GM19463 (cell line): Measurements from ENCODE around the gene SMIM35.

ENCODE experiments used
- ATAC-seq: cut with Tn5 transposase; IDR thresholded peaks from one replicate; pipeline ENCODE4 v1.9.1; 2021; ENCODE audit warnings: mild to moderate bottlenecking, moderate library complexity; ENCODE audit not compliant: unreplicated experiment

The SMIM35 gene

DNA sequence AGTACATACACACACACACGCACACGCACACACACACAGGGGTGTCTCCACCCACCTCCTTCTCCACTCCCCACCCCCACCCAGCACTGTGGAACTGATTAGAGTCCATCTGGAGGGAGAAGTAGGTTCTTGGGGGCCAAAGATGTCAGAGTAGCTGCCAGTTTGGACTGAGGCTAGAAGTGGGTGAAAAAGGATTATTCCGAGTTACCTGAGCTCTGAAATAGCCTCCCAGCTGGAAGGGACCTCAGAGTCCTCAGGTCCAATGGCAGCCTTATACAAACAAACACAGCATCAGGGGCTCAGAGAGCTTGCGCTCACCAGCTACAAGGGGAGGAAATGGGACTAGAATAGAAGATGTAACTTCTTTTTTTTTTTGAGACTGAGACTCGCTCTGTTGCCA lies 79.7 kb downstream of the SMIM35 start:
- ATAC-seq, result no peak

DNA sequence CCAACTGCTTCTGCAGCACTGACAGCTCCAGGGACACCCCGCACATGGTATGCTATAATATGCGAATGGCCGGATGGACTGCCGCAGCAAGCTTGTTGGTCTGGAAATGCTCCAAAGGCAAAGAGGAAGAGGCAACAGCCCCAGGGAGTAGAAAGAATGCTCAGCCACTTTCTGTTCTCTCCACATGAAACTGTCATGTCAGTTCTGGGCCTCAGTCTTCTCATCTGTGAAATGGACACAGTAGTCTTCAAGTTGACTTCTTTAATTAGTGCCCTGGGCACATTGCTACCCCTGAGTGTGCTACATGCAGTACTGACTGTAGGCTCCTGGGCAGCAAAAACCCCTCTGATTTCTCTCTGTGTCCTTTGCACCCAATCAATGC lies 80.6 kb downstream of the SMIM35 start:
- ATAC-seq, result no peak

DNA sequence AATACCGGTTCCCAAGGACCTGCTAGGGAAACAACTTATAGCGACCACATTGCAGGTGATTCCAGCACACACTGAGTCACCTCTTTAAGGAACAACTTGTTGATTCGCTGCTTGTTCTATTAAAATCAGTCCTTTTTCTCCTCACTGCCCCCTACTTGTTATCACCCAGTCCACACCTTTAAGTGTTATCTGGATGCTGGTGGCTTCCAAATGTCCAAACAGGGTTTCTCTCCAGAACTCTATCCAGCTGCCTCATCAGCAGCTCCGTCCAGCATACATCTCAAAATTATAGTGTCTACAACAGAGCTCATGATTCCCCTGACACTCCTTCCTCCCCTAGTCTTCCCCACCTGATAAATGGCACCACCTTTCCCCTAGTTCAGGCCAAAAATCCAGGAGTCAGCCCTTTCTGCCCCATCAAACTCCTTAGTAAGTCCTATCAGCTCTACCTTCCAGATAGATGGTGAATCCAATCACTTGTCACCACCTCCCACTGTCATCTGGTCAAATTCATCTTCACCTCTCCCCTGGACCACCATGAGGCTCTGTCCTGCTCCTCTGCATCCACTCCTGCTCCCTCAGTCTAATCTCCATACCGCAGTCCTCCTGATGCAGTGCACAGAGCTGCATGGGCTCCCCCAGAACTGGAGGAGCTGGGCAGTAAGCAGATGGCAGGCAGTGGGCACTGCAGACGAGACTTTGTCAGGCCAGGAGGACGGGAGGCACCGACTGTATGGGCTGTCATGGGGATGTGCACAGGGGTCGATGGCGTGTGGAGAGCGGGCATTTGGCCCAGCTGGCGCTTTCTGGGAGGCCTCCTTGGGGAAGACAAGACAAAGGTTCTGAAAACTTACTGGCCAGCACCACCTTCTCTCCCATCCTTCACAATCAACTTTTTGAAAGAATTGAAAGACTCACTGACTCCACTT lies 81.3 kb downstream of the SMIM35 start:
- no peak for ATAC-seq

DNA sequence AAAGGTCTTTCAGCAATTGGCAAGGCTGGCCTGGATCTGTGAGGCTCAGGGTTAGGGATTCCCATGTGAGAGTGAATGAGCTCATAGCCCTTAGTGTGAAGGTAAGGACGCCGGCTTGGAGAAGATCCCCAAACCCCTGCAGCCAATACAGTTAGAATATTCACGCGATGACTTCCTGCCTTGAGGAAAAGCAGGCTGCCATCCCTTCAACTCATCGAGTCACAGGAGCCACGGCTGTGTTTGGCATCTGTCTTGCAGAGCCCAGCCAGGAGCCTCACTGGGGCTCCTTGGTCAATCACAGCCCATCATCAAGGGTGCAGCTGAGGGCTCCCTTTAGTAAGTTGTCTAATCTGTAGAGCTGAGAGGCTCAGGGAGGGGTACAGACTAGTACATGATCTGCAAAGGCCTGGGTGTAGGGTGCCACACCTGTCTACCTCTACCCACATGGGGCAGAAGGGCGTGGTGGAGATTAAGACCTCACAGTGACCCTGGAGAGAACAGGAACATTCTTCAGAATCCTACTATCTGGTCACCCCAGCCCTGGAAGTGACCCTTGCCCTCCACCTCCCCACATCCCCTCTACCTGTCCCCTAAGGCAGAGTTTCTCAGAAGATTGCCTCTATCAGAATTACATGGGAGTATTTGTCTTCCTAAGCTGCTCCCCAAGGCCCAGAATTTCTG lies 82.1 kb downstream of the SMIM35 start:
- ATAC-seq, result no peak

DNA sequence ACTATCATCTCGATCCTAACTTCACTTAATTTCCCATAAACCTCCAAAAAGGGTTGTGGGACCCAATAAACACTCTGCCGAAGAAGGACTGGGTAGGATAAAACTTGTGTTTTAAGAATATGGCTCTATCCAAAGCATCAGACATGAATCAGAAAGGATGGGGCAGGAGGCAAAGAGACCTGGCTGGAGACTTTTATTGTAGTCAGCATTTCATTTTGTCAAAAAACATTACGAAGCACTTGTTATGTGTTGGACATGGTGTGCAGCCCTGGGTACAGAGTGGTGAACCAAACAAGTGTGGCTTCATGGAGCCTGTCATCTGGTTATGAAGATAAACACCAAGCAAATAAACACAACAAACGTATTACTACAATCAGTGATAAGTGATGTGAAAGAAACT lies 83.3 kb downstream of the SMIM35 start:
- no peak for ATAC-seq

DNA sequence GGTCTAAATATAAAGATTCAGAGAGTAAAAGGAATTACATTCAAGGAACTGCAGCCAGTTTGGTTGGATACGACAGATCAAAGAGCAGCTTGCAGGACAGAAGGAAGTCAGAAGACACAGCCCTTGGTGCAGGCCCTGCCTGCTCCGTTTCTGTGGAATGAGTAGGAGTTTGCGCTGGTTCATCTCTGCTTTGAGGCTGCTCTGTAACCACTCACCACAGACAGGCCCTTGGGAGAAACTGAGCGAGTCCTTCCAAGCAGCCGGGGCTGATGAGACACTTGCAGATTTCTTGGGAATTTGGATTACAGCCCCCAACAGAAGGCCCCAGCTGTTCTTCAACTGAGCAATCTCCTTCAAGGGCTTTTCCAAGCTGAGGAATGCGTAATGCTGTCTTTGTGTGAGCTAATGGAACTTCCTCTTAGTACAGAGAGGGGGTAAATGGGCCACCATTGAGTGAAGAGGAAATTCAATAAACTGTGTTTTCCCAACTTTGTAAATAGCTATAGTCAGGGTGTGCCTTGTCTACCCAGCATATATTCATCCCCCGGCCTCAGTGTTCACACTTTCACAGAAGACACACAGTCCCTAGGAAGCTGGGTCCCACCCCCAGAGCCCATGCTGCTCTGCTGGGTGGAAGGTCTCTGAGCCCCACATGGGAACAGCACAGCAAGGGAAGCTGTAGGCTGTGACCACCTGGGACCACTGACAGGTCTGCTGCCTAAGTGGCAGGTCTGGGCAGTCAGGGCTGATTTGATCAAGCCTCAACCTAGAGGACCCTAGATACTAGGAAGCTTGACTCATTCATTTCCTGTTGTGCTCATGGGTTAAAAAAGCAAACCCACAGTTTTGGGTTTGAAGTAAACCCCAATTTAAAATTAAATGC lies 84.0 kb downstream of the SMIM35 start:
- ATAC-seq, result no peak

DNA sequence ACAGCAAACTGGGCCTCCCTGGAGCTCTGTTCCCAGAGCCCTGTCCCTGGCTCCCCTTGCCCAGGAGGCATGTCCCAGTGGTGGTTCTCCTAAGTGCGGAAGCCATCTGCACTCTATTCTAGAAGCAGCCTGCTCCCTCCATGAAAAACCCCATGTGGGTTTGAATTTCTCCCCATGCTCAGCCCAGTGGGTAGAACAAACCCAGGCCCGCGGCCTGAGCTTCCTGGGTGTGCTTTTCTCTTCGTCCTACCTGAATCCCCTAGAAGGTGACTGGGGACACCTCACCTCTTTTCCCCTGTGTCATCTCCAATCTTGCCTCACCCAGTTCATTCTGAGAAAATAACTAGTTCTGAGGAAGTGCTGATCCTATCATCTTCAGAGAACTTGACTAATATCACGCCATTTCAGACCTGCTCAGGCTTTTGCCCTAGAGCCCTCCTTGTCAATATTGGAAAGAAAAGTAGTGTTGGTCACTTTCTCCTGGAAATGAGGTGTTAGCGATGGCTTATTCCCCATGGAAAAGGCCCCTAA lies 84.7 kb downstream of the SMIM35 start:
- no peak for ATAC-seq

DNA sequence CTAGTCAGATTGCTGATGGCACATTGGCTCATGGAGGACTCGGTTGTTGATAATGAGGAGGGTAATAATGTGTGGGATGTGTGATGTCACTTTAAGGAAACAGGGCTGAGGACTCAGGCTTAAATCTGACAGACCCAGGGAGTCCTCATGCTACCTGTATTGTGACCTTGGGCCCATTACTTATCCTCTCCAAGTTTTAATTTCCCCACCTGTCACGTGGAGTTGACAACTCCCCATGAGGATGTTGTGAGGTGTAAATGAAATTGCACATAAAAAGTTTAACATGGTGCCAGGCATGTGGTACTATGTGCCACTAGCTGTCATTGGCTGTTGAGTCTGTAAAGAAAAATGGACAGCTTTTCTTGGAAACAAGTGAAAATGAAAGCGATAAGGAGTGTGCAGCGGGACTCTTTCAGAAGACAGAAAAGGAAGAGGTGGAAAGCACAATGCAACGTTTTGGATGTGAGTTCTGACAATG lies 85.2 kb downstream of the SMIM35 start:
- no peak for ATAC-seq

DNA sequence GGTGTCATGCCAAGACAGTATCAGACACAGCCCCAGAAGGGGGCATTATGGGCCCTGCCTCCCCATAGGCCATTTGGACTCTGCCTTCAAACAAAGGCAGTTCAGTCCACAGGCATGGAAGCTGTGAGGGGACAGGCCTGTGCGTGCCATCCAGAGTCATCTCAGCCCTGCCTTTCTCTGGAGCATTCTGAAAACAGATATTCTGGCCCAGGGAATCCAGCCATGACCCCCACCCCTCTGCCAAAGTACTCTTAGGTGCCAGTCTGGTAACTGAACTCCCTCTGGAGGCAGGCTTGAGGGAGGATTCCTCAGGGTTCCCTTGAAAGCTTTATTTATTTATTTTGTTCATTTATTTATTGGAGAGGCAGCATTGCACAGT lies 85.9 kb downstream of the SMIM35 start:
- ATAC-seq, result no peak

DNA sequence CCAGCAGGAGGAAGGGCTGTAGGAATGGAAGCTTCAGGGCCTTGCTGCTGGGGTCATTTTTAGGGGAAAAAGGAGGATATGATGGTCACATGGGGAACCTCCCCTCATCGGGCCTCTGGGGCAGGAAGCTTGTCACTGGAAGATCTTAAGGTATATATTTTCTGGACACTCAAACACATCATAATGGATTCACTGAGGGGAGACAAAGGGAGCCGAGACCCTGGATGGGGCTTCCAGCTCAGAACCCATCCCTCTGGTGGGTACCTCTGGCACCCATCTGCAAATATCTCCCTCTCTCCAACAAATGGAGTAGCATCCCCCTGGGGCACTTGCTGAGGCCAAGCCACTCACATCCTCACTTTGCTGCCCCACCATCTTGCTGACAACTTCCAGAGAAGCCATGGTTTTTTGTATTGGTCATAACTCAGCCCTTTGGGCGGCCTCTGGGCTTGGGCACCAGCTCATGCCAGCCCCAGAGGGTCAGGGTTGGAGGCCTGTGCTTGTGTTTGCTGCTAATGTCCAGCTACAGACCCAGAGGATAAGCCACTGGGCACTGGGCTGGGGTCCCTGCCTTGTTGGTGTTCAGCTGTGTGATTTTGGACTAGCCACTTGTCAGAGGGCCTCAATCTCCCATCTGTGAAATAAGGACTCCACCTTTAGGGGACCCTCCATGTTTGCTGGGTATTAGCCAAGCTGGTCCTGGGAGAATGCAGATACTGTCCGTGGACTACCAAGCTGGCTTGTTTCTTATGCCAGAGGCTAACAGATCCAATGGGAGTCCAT lies 86.5 kb downstream of the SMIM35 start:
- no peak for ATAC-seq

DNA sequence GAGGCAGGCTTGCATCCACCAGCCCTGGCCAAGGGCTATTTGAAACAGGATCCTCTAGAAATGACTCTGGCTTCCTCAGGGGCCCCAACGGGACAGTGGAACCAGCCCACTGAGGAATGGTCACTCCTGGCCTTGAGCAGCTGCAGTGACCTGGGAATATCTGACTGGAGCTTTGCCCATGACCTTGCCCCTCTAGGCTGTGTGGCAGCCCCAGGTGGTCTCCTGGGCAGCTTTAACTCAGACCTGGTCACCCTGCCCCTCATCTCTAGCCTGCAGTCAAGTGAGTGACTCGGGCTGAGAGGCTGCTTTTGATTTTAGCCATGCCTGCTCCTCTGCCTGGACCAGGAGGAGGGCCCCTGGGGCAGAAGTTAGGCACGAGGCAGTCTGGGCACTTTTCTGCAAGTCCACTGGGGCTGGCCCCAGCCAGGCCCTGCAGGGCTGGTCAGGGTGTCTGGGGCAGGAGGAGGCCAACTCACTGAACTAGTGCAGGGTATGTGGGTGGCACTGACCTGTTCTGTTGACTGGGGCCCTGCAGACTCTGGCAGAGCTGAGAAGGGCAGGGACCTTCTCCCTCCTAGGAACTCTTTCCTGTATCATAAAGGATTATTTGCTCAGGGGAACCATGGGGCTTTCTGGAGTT lies 87.3 kb downstream of the SMIM35 start:
- no peak for ATAC-seq

DNA sequence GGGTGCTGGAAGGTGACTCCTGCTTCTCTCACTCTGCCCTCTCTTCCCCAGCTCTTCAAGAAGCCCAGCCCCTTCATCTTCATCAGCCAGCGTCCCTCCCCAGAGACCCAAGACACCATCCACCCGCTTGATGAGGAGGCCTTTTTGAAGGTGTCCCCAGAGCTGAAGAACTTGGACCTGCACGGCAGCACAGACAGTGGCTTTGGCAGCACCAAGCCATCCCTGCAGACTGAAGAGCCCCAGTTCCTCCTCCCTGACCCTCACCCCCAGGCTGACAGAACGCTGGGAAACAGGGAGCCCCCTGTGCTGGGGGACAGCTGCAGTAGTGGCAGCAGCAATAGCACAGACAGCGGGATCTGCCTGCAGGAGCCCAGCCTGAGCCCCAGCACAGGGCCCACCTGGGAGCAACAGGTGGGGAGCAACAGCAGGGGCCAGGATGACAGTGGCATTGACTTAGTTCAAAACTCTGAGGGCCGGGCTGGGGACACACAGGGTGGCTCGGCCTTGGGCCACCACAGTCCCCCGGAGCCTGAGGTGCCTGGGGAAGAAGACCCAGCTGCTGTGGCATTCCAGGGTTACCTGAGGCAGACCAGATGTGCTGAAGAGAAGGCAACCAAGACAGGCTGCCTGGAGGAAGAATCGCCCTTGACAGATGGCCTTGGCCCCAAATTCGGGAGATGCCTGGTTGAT lies 88.0 kb downstream of the SMIM35 start:
- no peak for ATAC-seq

DNA sequence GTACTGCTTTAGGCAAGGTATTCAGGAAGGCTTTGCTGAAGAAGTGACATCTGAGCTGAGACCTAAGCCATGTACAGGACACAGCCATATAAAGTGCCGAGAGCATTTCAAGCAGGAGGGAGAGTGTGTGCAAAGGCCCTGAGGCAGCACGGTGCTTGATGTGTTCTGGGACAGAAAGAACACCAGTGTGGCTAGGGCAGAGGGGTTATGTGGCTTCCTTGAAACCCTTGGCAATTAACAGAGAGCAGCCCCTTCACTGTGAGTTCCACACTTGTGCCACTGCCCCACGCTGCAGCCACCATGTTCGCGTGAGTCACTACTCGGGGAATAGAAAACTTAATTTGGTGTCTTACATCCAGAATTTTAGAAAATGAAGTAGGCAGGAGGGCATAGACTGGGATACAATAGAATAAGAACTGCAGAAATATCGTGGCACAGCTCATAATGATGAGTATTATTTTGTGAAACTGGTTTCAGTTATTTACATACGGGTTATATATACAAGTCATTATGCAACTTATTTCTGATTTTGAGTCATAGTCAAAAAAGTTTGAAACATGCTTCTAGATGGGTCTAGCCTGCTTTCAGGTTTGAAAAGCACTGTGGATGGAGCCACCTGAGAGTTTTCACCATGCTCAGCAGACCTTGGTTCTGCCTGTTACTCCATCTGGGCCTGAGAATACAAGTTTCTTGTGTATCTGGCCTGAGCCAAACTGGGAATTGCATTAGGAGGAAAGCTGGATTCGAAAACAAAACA lies 88.8 kb downstream of the SMIM35 start:
- peak; percentile 58 for ATAC-seq

DNA sequence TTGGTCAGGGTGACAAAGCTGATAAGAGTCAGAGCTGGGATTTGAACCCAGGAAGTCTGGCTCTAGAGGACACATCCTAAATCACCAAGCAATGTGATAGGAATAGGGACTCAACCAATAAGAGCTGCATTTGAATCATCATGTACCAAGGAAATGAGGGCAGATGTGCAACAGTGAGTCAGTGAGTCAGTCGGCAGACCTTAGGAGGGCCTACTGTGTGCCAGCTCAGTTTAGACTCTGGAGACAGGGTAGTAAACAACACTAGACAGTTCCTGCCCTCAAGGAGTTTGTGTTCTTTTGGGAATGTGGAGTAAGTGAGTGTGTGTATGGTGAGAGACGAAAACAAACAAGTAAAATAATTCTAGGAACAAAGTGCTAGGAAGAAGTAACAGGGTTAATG lies 89.4 kb downstream of the SMIM35 start:
- no peak for ATAC-seq

DNA sequence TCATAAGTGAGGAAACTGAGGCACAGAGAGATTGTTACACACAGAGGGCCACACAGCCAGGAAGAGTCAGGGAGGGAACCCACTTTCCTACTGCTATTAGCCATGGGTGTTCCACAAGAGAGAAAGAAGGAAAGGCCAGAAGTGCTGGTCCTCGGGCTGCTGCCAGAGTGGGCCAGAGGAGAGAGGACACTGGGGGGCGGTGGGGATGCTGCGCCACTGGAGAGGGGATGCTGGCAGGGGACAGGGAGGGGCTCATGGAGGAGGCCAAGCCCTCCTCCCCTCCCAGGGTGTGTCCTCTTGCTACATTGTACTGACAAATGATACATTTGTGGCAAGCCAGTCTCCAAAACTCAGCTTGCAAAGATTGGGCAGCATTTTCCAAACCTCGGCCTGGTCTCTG lies 90.7 kb downstream of the SMIM35 start:
- no peak for ATAC-seq

DNA sequence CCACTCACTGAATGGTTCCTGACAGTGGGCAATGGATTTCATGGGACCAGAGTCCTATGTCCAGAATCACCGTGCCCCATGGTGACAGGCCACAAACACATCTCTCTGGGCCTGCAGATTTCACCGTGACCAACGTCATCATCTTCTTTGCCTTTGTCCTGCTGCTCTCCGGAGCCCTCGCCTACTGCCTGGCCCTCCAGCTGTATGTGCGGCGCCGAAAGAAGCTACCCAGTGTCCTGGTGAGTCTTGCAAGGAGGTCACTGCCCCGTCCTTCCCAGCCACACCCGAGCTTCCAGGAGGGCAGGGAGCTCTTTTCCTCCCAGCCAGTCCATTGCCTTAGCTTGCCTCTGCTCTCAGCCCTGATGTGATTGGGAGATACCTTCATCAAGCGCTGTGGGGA lies 91.3 kb downstream of the SMIM35 start:
- no peak for ATAC-seq

DNA sequence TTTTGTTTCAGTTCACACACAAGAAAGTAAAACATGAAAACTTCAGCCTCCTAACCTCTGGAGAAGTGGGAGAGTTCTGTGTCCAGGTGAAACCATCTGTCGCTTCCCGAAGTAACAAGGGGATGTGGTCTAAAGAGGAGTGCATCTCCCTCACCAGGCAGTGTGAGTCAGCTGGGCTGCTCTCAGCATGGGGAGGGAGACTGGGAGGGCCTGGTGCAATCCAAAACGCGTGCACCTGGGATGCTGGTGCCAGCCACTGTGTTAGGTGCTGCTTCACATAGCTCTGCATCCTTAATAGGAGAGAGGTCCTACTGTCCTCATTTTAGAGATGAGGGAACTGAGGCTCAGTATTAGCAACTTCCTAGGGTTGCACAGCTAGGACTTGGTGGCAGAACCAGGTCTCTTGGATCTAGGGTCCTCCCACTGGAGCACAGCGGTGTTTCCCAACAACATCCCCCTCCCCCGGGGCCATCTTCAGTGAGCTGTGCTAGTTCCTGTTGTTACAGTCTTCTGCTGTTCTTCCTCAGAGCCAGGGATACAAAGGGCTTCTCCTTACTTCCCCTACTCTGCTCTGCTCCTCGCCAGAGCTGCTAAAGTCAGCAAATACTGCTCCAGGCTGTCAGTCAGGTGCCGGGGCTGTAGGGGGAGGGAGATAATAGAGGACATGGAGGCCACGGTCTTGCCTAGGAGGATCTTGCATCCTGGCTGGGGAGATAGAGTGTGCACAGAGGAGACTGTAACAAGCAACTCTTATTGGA lies 92.6 kb downstream of the SMIM35 start:
- ATAC-seq, result no peak

DNA sequence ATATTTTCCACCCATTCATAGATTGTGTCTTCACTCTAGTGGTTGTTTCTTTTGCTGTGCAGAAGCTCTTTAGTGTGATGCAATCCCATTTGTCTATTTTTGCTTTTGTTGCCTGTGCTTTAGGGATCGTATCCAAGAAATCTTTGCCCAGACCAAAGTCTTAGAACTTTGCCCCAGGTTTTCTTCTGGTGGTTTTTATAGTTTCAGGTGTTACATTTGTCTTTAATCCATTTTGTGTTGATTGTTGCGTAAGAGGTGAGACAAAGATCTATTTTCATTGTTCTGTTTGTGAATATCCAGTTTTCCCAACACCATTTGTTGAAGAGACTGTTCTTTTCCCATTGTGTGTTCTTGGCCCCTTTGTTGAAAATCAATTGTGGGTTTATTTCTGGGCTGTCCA lies 94.1 kb downstream of the SMIM35 start:
- no peak for ATAC-seq
